CD14-positive monocyte (primary cell): ENCODE data around the gene THSD7B. TPM values are rescaled to one million over a fixed set of nuclear protein-coding genes. Genes with fewer than 3 reads are reported as not detected.
"Not testable (repeated sequence)": the region's sequence is repeated elsewhere in the genome, so short reads cannot be mapped to it uniquely, and the experiment has no call there.

ENCODE experiments used
- DNase-seq, 3 donors: peaks; one replicate each; pipeline ENCODE4 v3.0.0-alpha.2; 2011 to 2022
- H2AFZ ChIP-seq: 2 replicates; pipeline ENCODE4 v1.6.0; 2012; ENCODE audit warnings: mild to moderate bottlenecking, low read depth, low read length, inconsistent platforms; ENCODE audit not compliant: insufficient read depth, poor library complexity, severe bottlenecking
- H3K27ac ChIP-seq, 2 donors: 1 replicate in 1 of 2; 2 replicates in 1 of 2; pipeline ENCODE4 v1.5.1; 2012 to 2013; ENCODE audit warnings: low read length in 2 of 2, control low read depth in 1 of 2, inconsistent platforms in 1 of 2, low read depth in 1 of 2, mild to moderate bottlenecking in 1 of 2
- H3K27me3 ChIP-seq, 2 donors: one replicate each; pipeline versions ENCODE4 v1.6.0 to v1.6.1; 2011 to 2013; ENCODE audit warnings: low read length in 2 of 2; ENCODE audit not compliant: control insufficient read depth in 2 of 2, insufficient read depth in 2 of 2
- H3K36me3 ChIP-seq, 2 donors: replicated peaks in 1 of 2; 1 replicate in 1 of 2; 2 replicates in 1 of 2; pipeline versions ENCODE4 v1.5.1 to v1.6.1; 2012 to 2013; ENCODE audit warnings: low read length in 2 of 2, control low read depth in 1 of 2, inconsistent platforms in 1 of 2, mild to moderate bottlenecking in 1 of 2; ENCODE audit not compliant: insufficient read depth in 2 of 2, control insufficient read depth in 1 of 2
- H3K4me1 ChIP-seq, 2 donors: 1 replicate in 1 of 2; 2 replicates in 1 of 2; pipeline versions ENCODE4 v1.5.1 to v1.6.1; 2012 to 2013; ENCODE audit warnings: low read length in 2 of 2, control low read depth in 1 of 2, inconsistent platforms in 1 of 2, mild to moderate bottlenecking in 1 of 2, moderate library complexity in 1 of 2; ENCODE audit not compliant: insufficient read depth in 2 of 2, control insufficient read depth in 1 of 2
- H3K4me2 ChIP-seq: replicated peaks from 2 replicates; pipeline ENCODE3; 2012; ENCODE audit warnings: low read length, moderate library complexity, mild to moderate bottlenecking; ENCODE audit not compliant: poor library complexity, severe bottlenecking; ENCODE audit errors: extremely low read depth
- H3K4me3 ChIP-seq, 3 experiments: fragments of 200-600 bp in 1 of 3; sonication (generic) in 1 of 3; replicated peaks in 1 of 3; 1 replicate in 2 of 3; 2 replicates in 1 of 3; pipeline ENCODE4 v1.5.1; 2011 to 2013; ENCODE audit warnings: low read length in 3 of 3, mild to moderate bottlenecking in 3 of 3, control low read depth in 2 of 3, low read depth in 2 of 3, inconsistent platforms in 1 of 3, moderate library complexity in 1 of 3
- H3K79me2 ChIP-seq: 2 replicates; pipeline ENCODE4 v1.6.0; 2012; ENCODE audit warnings: mild to moderate bottlenecking, control low read depth, inconsistent platforms, low read length, moderate library complexity; ENCODE audit not compliant: insufficient read depth
- H3K9ac ChIP-seq: 2 replicates; pipeline ENCODE4 v1.6.0; 2017; ENCODE audit warnings: low read length, mild to moderate bottlenecking; ENCODE audit not compliant: insufficient read depth, poor library complexity, severe bottlenecking
- H3K9me3 ChIP-seq, 2 donors: replicated peaks in 1 of 2; 1 replicate in 1 of 2; 2 replicates in 1 of 2; pipeline versions ENCODE4 v1.5.1 to v1.6.1; 2012 to 2013; ENCODE audit warnings: low read length in 2 of 2, control low read depth in 1 of 2; ENCODE audit not compliant: control insufficient read depth in 1 of 2, insufficient read depth in 1 of 2
- H4K20me1 ChIP-seq: 2 replicates; pipeline ENCODE4 v1.6.0; 2012; ENCODE audit warnings: mild to moderate bottlenecking, low read length, control low read depth, moderate library complexity; ENCODE audit not compliant: insufficient read depth
- H3K27ac Mint-ChIP-seq, 7 donors: one replicate each; pipeline ENCODE4 v1.8.0; 2020; ENCODE audit warnings: mild to moderate bottlenecking in 7 of 7, mixed read lengths in 7 of 7, moderate library complexity in 6 of 7, inconsistent platforms in 2 of 7
- H3K27me3 Mint-ChIP-seq, 3 donors: one replicate each; pipeline ENCODE4 v1.8.0; 2021 to 2022; ENCODE audit warnings: low read depth in 3 of 3, mild to moderate bottlenecking in 3 of 3, mixed read lengths in 3 of 3, moderate library complexity in 3 of 3, inconsistent platforms in 1 of 3
- H3K36me3 Mint-ChIP-seq, 2 donors: one replicate each; pipeline ENCODE4 v1.8.0; 2020; ENCODE audit warnings: mixed read lengths in 2 of 2, inconsistent platforms in 1 of 2, mild to moderate bottlenecking in 1 of 2
- H3K4me1 Mint-ChIP-seq: one replicate; pipeline ENCODE4 v1.8.0; 2020; ENCODE audit warnings: mild to moderate bottlenecking, mixed read lengths
- H3K4me3 Mint-ChIP-seq, 2 donors: one replicate each; pipeline ENCODE4 v1.8.0; 2020; ENCODE audit warnings: mild to moderate bottlenecking in 2 of 2, mixed read lengths in 2 of 2, moderate library complexity in 1 of 2
- H3K9me3 Mint-ChIP-seq, 7 donors: one replicate each; pipeline ENCODE4 v1.8.0; 2020 to 2022; ENCODE audit warnings: mixed read lengths in 7 of 7, mild to moderate bottlenecking in 6 of 7, moderate library complexity in 6 of 7, inconsistent platforms in 2 of 7
- CTCF ChIP-seq: fragments of 200-600 bp; IDR thresholded peaks from one replicate; pipeline ENCODE4 v1.8.0; 2022; ENCODE audit warnings: antibody characterized with exemption, mild to moderate bottlenecking
- whole genome bisulfite sequencing: methylation state at CpG from one replicate; pipeline ENCODE4 v1.1.5; 2013; ENCODE audit warnings: missing lambda C conversion rate; ENCODE audit not compliant: insufficient coverage; 5-methylcytosine and 5-hydroxymethylcytosine counted together
- intact Hi-C, 2 donors: fragments of 100-400 bp; cut with micrococcal nuclease; formaldehyde crosslinking; loops; one replicate each; pipeline versions ENCODE4 v1.15.0 to v1.15.1; 2023
- polyA plus RNA-seq, 3 donors: library from polyadenylated mRNA; depleted of rRNA in 1 of 3; unstranded in 2 of 3; stranded (reverse) in 1 of 3; fragments of 300-500 nt in 2 of 3; fragments of >200 nt in 1 of 3; fragmentation: Illumina TruSeq in 2 of 3; gene quantifications; 1 replicate in 2 of 3; 2 replicates in 1 of 3; pipeline ENCODE4 v1.2.3, GENCODE V29; 2012 to 2021

The THSD7B gene
- polyA plus RNA-seq, 3 donors, result not detected

DNA sequence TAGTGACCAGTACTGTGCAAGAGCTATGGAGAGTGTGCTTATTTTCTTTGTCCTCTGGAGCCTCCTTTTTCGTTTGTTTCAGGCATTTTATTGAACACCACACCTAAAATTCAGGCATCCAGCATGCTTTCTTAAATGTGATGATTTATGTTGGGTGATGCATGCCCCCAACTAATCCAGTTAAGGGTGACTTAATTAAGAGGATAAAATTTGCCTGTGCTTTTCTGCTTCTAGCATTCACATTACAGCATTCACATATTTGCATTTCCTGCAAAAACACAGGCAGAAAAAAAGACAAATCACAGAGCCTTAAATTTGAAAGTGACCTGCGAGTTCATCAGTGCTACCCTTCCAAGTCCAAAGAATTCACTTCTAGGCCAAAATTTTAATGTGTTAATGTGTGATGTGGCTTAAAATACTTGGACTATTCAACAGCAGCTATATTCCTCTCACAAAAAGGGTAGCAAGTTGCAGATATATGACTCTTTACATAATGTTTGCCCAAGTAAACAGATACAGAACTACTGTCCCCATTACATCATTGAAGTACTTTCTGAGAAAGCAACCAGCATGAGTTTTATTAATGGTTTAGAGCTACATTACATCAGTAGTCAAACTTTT, 286.5 kb downstream of the THSD7B start:
- Histone ChIP-seq H3K9ac (no peak overlapping the region), H3K4me1 (no peaks in the 10 kb centered on the region), H2AFZ (no peak overlapping the region), H4K20me1 (no peaks in the 10 kb centered on the region), H3K9me3 (no peaks in the 10 kb centered on the region), H3K36me3 (no peaks in the 10 kb centered on the region), H3K79me2 (no peaks in the 10 kb centered on the region), H3K27me3 (no peaks in the 10 kb centered on the region), H3K27ac (no peak overlapping the region), H3K4me3 (no peak overlapping the region), H3K4me2 (no peak overlapping the region)
- WGBS, result no CpG with 5 or more reads among the region's 2 CpGs
- Mint-ChIP-seq H3K9me3 (peaks cover 0 to 3% (median 0%) of the 10 kb centered on the region in 7 donors), H3K27ac (no peak overlapping the region), H3K27me3 (no peaks in the 10 kb centered on the region), H3K4me1 (no peaks in the 10 kb centered on the region), H3K36me3 (no peaks in the 10 kb centered on the region), H3K4me3 (no peak overlapping the region)
- no peak for DNase-seq
- intact Hi-C loops, result no loop called here
- TF ChIP-seq CTCF, result no peak

GRCh38 chr2:137056704-137057103, 291.4 kb downstream of the THSD7B start:
- no peaks in the 10 kb centered on the region for H3K27me3 ChIP-seq
- Mint-ChIP-seq H3K4me1 (no peaks in the 10 kb centered on the region), H3K9me3 (peaks cover 0 to 3% (median 0%) of the 10 kb centered on the region in 7 donors), H3K36me3 (no peaks in the 10 kb centered on the region), H3K27me3 (no peaks in the 10 kb centered on the region), H3K27ac (no peak overlapping the region), H3K4me3 (no peak overlapping the region)
- no peak overlapping the region for H3K9ac ChIP-seq
- WGBS, result no CpG with 5 or more reads among the region's 8 CpGs
- H2AFZ ChIP-seq, result no peak overlapping the region
- no peaks in the 10 kb centered on the region for H4K20me1 ChIP-seq
- H3K4me1 ChIP-seq, result no peaks in the 10 kb centered on the region
- intact Hi-C loops, result no loop called here
- H3K9me3 ChIP-seq, result no peaks in the 10 kb centered on the region
- DNase-seq, result no peak
- no peak overlapping the region for H3K4me2 ChIP-seq
- H3K36me3 ChIP-seq, result no peaks in the 10 kb centered on the region
- H3K79me2 ChIP-seq, result no peaks in the 10 kb centered on the region
- no peak overlapping the region for H3K4me3 ChIP-seq
- no peak overlapping the region for H3K27ac ChIP-seq
- no peak for TF ChIP-seq CTCF

DNA sequence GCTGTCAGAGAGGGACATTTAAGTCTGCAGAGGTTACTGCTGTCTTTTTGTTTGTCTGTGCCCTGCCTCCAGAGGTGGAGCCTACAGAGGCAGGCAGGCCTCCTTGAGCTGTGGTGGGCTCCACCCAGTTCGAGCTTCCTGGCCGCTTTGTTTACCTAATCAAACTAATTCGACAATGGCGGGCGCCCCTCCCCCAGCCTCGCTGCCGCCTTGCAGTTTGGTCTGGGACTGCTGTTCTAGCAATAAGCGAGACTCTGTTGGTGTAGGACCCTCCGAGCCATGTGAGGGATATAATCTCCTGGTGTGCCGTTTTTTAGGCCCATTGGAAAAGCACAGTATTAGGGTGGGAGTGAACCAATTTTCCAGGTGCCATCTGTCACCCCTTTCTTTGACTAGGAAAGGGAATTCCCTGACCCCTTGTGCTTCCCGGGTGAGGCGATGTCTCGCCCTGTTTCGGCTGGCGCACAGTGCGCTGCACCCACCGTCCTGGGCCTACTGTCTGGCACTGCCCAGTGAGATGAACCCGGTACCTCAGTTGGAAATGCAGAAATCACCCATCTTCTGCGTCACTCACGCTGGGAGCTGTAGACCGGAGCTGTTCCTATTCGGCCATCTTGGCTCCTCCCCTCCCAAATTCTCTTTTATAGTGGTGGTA, 310.9 kb downstream of the THSD7B start:
- H3K4me1 Mint-ChIP-seq, H3K4me3 Mint-ChIP-seq, H3K36me3 ChIP-seq, H3K27me3 ChIP-seq, H3K9ac ChIP-seq, H3K4me1 ChIP-seq, H4K20me1 ChIP-seq, H3K36me3 Mint-ChIP-seq, H3K27ac ChIP-seq, H3K79me2 ChIP-seq, H3K27ac Mint-ChIP-seq, H2AFZ ChIP-seq, intact Hi-C loops, H3K4me3 ChIP-seq, H3K4me2 ChIP-seq, H3K27me3 Mint-ChIP-seq, DNase-seq: not testable (repeated sequence)
- 91% methylated on average over 4 of the region's 22 CpGs for WGBS
- peaks cover 0 to 10% of the 10 kb centered on the region in 2 donors for H3K9me3 ChIP-seq
- H3K9me3 Mint-ChIP-seq, result peaks cover 2 to 19% (median 12%) of the 10 kb centered on the region in 7 donors
